ENCODE data around the gene SNTA1.

- TF ChIP-seq, protein P1, sequence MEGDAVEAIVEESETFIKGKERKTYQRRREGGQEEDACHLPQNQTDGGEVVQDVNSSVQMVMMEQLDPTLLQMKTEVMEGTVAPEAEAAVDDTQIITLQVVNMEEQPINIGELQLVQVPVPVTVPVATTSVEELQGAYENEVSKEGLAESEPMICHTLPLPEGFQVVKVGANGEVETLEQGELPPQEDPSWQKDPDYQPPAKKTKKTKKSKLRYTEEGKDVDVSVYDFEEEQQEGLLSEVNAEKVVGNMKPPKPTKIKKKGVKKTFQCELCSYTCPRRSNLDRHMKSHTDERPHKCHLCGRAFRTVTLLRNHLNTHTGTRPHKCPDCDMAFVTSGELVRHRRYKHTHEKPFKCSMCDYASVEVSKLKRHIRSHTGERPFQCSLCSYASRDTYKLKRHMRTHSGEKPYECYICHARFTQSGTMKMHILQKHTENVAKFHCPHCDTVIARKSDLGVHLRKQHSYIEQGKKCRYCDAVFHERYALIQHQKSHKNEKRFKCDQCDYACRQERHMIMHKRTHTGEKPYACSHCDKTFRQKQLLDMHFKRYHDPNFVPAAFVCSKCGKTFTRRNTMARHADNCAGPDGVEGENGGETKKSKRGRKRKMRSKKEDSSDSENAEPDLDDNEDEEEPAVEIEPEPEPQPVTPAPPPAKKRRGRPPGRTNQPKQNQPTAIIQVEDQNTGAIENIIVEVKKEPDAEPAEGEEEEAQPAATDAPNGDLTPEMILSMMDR (IDR thresholded peaks at IDR 0.05) = no peak
- no peak for TF ChIP-seq POLR2AphosphoS5 (IDR thresholded peaks at IDR 0.05; ENCODE audit: low read depth, low read length)
- no peak for TF ChIP-seq RAD21 (IDR thresholded peaks at IDR 0.05; ENCODE audit: low read length)
- TF ChIP-seq EP300 (IDR thresholded peaks at IDR 0.05; ENCODE audit: borderline replicate concordance in 1 of 2, low read depth in 1 of 2, low read length in 1 of 2) = no peak
- TF ChIP-seq NRF1 (IDR thresholded peaks at IDR 0.05; ENCODE audit: low read depth, low read length) = no peak
- TF ChIP-seq SIN3A (IDR thresholded peaks at IDR 0.05; ENCODE audit: borderline replicate concordance, low read depth, low read length) = no peak
- no peak for TF ChIP-seq REST (IDR thresholded peaks at IDR 0.05; ENCODE audit: low read depth, low read length)
- TF ChIP-seq TEAD4 (IDR thresholded peaks at IDR 0.05; ENCODE audit: borderline replicate concordance, insufficient read depth) = no peak
- TF ChIP-seq, protein P2, sequence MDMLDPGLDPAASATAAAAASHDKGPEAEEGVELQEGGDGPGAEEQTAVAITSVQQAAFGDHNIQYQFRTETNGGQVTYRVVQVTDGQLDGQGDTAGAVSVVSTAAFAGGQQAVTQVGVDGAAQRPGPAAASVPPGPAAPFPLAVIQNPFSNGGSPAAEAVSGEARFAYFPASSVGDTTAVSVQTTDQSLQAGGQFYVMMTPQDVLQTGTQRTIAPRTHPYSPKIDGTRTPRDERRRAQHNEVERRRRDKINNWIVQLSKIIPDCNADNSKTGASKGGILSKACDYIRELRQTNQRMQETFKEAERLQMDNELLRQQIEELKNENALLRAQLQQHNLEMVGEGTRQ (IDR thresholded peaks at IDR 0.05; ENCODE audit: borderline replicate concordance, low read depth, low read length) = no peak
- TF ChIP-seq, protein P3, sequence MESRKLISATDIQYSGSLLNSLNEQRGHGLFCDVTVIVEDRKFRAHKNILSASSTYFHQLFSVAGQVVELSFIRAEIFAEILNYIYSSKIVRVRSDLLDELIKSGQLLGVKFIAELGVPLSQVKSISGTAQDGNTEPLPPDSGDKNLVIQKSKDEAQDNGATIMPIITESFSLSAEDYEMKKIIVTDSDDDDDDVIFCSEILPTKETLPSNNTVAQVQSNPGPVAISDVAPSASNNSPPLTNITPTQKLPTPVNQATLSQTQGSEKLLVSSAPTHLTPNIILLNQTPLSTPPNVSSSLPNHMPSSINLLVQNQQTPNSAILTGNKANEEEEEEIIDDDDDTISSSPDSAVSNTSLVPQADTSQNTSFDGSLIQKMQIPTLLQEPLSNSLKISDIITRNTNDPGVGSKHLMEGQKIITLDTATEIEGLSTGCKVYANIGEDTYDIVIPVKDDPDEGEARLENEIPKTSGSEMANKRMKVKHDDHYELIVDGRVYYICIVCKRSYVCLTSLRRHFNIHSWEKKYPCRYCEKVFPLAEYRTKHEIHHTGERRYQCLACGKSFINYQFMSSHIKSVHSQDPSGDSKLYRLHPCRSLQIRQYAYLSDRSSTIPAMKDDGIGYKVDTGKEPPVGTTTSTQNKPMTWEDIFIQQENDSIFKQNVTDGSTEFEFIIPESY (IDR thresholded peaks at IDR 0.05; ENCODE audit: borderline replicate concordance, low read depth) = no peak
- no peak for TF ChIP-seq JUND (IDR thresholded peaks at IDR 0.05)
- TF ChIP-seq FOXJ3 (CRISPR knock-in tag; IDR thresholded peaks at IDR 0.05) = no peak
- TF ChIP-seq, protein P4, sequence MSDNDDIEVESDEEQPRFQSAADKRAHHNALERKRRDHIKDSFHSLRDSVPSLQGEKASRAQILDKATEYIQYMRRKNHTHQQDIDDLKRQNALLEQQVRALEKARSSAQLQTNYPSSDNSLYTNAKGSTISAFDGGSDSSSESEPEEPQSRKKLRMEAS (IDR thresholded peaks at IDR 0.05; ENCODE audit: low read depth) = no peak
These were observed 2.2 kb downstream of the SNTA1 start for GRCh38 chr20:33441142-33441955.

Data from SK-N-SH (cell line).